GM23338 (cell line): ENCODE data around the gene EREG. TPM values are rescaled to one million over a fixed set of nuclear protein-coding genes. Genes with fewer than 3 reads are reported as not detected.

Source experiments
- ATAC-seq: fragments of 200-7000 bp; cut with Tn5 transposase; 3 replicates; pipeline ENCODE4 v1.9.1; 2020
- DNase-seq: peaks from one replicate; pipeline ENCODE4 v3.0.0-alpha.2; 2015; ENCODE audit warnings: low spot score
- H2AFZ ChIP-seq: fragments of 200-600 bp; sonication (generic); 2 replicates; pipeline ENCODE4 v1.8.0; 2016; ENCODE audit warnings: antibody characterized with exemption, mild to moderate bottlenecking, moderate library complexity
- H3F3A ChIP-seq: fragments of 200-600 bp; sonication (generic); replicated peaks from 2 replicates; pipeline ENCODE4 v1.8.0; 2017; ENCODE audit warnings: antibody characterized with exemption, mixed run types, low read depth
- H3K27ac ChIP-seq: fragments of 200-600 bp; sonication (generic); 2 replicates; pipeline ENCODE4 v1.6.1; 2016; ENCODE audit warnings: low read depth
- H3K27me3 ChIP-seq: fragments of 200-600 bp; sonication (generic); 2 replicates; pipeline ENCODE4 v1.8.0; 2016; ENCODE audit warnings: mild to moderate bottlenecking, mixed run types, moderate library complexity; ENCODE audit not compliant: insufficient read depth
- H3K36me3 ChIP-seq: fragments of 200-600 bp; sonication (generic); 2 replicates; pipeline ENCODE4 v1.8.0; 2016; ENCODE audit warnings: mild to moderate bottlenecking; ENCODE audit not compliant: insufficient read depth
- H3K4me1 ChIP-seq: fragments of 200-600 bp; sonication (generic); 2 replicates; pipeline ENCODE4 v1.8.0; 2016; ENCODE audit warnings: mild to moderate bottlenecking, moderate library complexity; ENCODE audit not compliant: insufficient read depth
- H3K4me2 ChIP-seq: fragments of 200-600 bp; sonication (generic); 2 replicates; pipeline ENCODE4 v1.7.1; 2017; ENCODE audit warnings: mixed run types
- H3K4me3 ChIP-seq: fragments of 200-600 bp; sonication (generic); 2 replicates; pipeline ENCODE4 v1.6.1; 2016; ENCODE audit warnings: mixed run types
- H3K79me2 ChIP-seq: fragments of 200-600 bp; sonication (generic); replicated peaks from 2 replicates; pipeline ENCODE4 v1.8.0; 2017; ENCODE audit warnings: mild to moderate bottlenecking; ENCODE audit not compliant: insufficient read depth
- H3K9me2 ChIP-seq: fragments of 200-600 bp; sonication (generic); 2 replicates; pipeline ENCODE4 v1.8.0; 2017; ENCODE audit not compliant: insufficient read depth
- H4K20me1 ChIP-seq: fragments of 200-600 bp; sonication (generic); replicated peaks from 2 replicates; pipeline ENCODE4 v1.8.0; 2017; ENCODE audit warnings: mild to moderate bottlenecking; ENCODE audit not compliant: insufficient read depth
- H3K27ac Mint-ChIP-seq: 2 replicates; pipeline ENCODE4 v1.8.0; 2020; ENCODE audit warnings: inconsistent platforms, mild to moderate bottlenecking, moderate library complexity, mixed read lengths
- H3K27me3 Mint-ChIP-seq: 3 replicates; pipeline ENCODE4 v1.8.0; 2022; ENCODE audit warnings: low read depth, mild to moderate bottlenecking, moderate library complexity, mixed read lengths, inconsistent platforms; ENCODE audit not compliant: insufficient read depth, poor library complexity
- H3K36me3 Mint-ChIP-seq: 3 replicates; pipeline ENCODE4 v1.8.0; 2021; ENCODE audit warnings: low read depth, mild to moderate bottlenecking, inconsistent platforms, moderate library complexity, mixed read lengths
- H3K4me1 Mint-ChIP-seq: 3 replicates; pipeline ENCODE4 v1.8.0; 2020; ENCODE audit warnings: mild to moderate bottlenecking, inconsistent platforms, mixed read lengths
- H3K4me3 Mint-ChIP-seq: 3 replicates; pipeline ENCODE4 v1.8.0; 2021; ENCODE audit warnings: moderate library complexity, mild to moderate bottlenecking, inconsistent platforms, mixed read lengths
- H3K9me3 Mint-ChIP-seq: 3 replicates; pipeline ENCODE4 v1.8.0; 2020; ENCODE audit warnings: moderate library complexity, mild to moderate bottlenecking, inconsistent platforms, mixed read lengths
- CREB1 ChIP-seq: fragments of 250-450 bp; sonication (Bioruptor Pico); IDR thresholded peaks from 2 replicates; pipeline ENCODE4 v1.5.0; 2020; ENCODE audit warnings: low read depth, mild to moderate bottlenecking, moderate library complexity
- CTCF ChIP-seq, 2 experiments: fragments of 200-600 bp in 1 of 2; sonication (generic) in 1 of 2; conservative IDR thresholded peaks; 2 replicates each; pipeline versions ENCODE4 v1.5.1 to v1.6.1; 2016 to 2017; ENCODE audit warnings: antibody characterized with exemption in 2 of 2, low read depth in 2 of 2, mild to moderate bottlenecking in 2 of 2, moderate library complexity in 1 of 2
- ETS1 ChIP-seq: IDR thresholded peaks from 2 replicates; pipeline ENCODE4 v1.6.1; 2016; ENCODE audit warnings: antibody characterized with exemption
- EZH2 ChIP-seq: fragments of 200-600 bp; sonication (generic); IDR thresholded peaks from one replicate; pipeline ENCODE4 v1.8.0; 2017; ENCODE audit warnings: antibody characterized with exemption, mild to moderate bottlenecking, low read depth; ENCODE audit not compliant: unreplicated experiment
- EZH2phosphoT487 ChIP-seq: fragments of 200-600 bp; sonication (generic); IDR thresholded peaks from one replicate; pipeline ENCODE4 v1.8.1; 2018; ENCODE audit warnings: antibody characterized with exemption; ENCODE audit not compliant: unreplicated experiment
- JUNB ChIP-seq: IDR thresholded peaks from one replicate; pipeline ENCODE4 v1.6.1; 2016; ENCODE audit warnings: antibody characterized with exemption; ENCODE audit not compliant: unreplicated experiment
- NANOG ChIP-seq: IDR thresholded peaks from 2 replicates; pipeline ENCODE4 v1.6.1; 2016; ENCODE audit warnings: antibody characterized with exemption, borderline replicate concordance
- POLR2AphosphoS5 ChIP-seq: IDR thresholded peaks from 2 replicates; pipeline ENCODE4 v1.6.1; 2016; ENCODE audit warnings: antibody characterized with exemption, low read depth
- REST ChIP-seq: IDR thresholded peaks from one replicate; pipeline ENCODE4 v1.6.1; 2018; ENCODE audit warnings: antibody characterized with exemption; ENCODE audit not compliant: unreplicated experiment
- STAT1 ChIP-seq: IDR thresholded peaks from one replicate; pipeline ENCODE4 v1.6.1; 2016; ENCODE audit warnings: antibody characterized with exemption; ENCODE audit not compliant: unreplicated experiment
- ZNF114 ChIP-seq: fragments of 250-450 bp; sonication (Bioruptor Pico); IDR thresholded peaks from 2 replicates; pipeline ENCODE4 v1.5.0; 2020; ENCODE audit warnings: mild to moderate bottlenecking, moderate library complexity
- ZNF331 ChIP-seq: fragments of 250-450 bp; sonication (Bioruptor Pico); IDR thresholded peaks from 2 replicates; pipeline ENCODE4 v1.5.0; 2020; ENCODE audit warnings: low read depth, mild to moderate bottlenecking, moderate library complexity
- ZNF462 ChIP-seq: fragments of 250-450 bp; sonication (Bioruptor Pico); IDR thresholded peaks from 2 replicates; pipeline ENCODE4 v1.5.0; 2020; ENCODE audit warnings: mild to moderate bottlenecking, moderate library complexity
- polyA plus RNA-seq: library from polyadenylated mRNA; unstranded; fragments of >200 nt; fragmentation: Nextera tagmentation; extraction: Ambion mirVana; gene quantifications from 2 replicates; pipeline ENCODE4 v1.2.1, GENCODE V29; 2016
- total RNA-seq: library from RNA; depleted of rRNA; stranded (reverse); fragments of >200 nt; shearing (Covaris generic); gene quantifications from 2 replicates; pipeline ENCODE4 v1.2.3, GENCODE V29; 2014

EREG gene
- total and polyA plus RNA-seq, 2 experiments from 2014 or later: not detected

GRCh38 chr4:74433541-74434172 lies 68.7 kb downstream of the EREG start:
- Histone ChIP-seq H3K4me1 (no peaks in the 10 kb centered on the region), H2AFZ (peak overlapping the region; percentile 2; the same call in 1 of the 2 replicates), H3K27ac (no peak overlapping the region), H3K27me3 (no peaks in the 10 kb centered on the region), H3F3A (no peaks in the 10 kb centered on the region), H3K79me2 (no peaks in the 10 kb centered on the region), H3K4me3 (no peak overlapping the region), H4K20me1 (no peaks in the 10 kb centered on the region), H3K9me2 (0 out of 2 replicates have a peak, but pooled peaks cover 4% of the 10 kb centered on the region), H3K36me3 (no peaks in the 10 kb centered on the region), H3K4me2 (no peak overlapping the region)
- TF ChIP-seq CTCF (conservative IDR thresholded peaks at IDR 0.05; ENCODE audit: low read depth in 2 of 2) (no peak), REST (no peak), NANOG (no peak), ZNF114 (no peak), STAT1 (no peak), EZH2phosphoT487 (no peak), ZNF331 (CRISPR knock-in tag) (no peak), ZNF462 (no peak), ETS1 (no peak), EZH2 (no peak), POLR2AphosphoS5 (no peak), JUNB (no peak), CREB1 (CRISPR knock-in tag) (no peak)
- DNase-seq (no peak), ATAC-seq (no peak)
- H3K4me1 Mint-ChIP-seq: no peaks in the 10 kb centered on the region
- no peaks in the 10 kb centered on the region for H3K27me3 Mint-ChIP-seq
- H3K27ac Mint-ChIP-seq: no peak overlapping the region
- no peaks in the 10 kb centered on the region for H3K9me3 Mint-ChIP-seq
- no peaks in the 10 kb centered on the region for H3K36me3 Mint-ChIP-seq
- no peak overlapping the region for H3K4me3 Mint-ChIP-seq
